Upper lobe of right lung (tissue), 1 donor: ENCODE data around the gene ST6GALNAC4. TPM values are rescaled to one million over a fixed set of nuclear protein-coding genes. Genes with fewer than 3 reads are reported as not detected.
"Not testable (repeated sequence)": the region's sequence is repeated elsewhere in the genome, so short reads cannot be mapped to it uniquely, and the experiment has no call there.

Experiments used
- ATAC-seq: fragments of 200-7000 bp; cut with Tn5 transposase; one replicate; pipeline ENCODE4 v1.9.1; 2020; ENCODE audit warnings: mild to moderate bottlenecking, moderate library complexity
- DNase-seq: peaks from one replicate; pipeline ENCODE4 v3.0.0-alpha.2; 2020
- H3K27ac ChIP-seq: fragments of 200-600 bp; one replicate; pipeline ENCODE4 v1.8.0; 2022
- H3K27me3 ChIP-seq: fragments of 200-600 bp; one replicate; pipeline ENCODE4 v1.8.0; 2022; ENCODE audit warnings: mild to moderate bottlenecking
- H3K36me3 ChIP-seq: fragments of 200-600 bp; one replicate; pipeline ENCODE4 v1.8.0; 2022
- H3K4me1 ChIP-seq: fragments of 200-600 bp; one replicate; pipeline ENCODE4 v1.8.0; 2022
- H3K4me3 ChIP-seq: fragments of 200-600 bp; one replicate; pipeline ENCODE4 v1.8.0; 2022; ENCODE audit warnings: mild to moderate bottlenecking
- H3K9me3 ChIP-seq: fragments of 200-600 bp; one replicate; pipeline ENCODE4 v1.8.0; 2022
- CTCF ChIP-seq: fragments of 200-600 bp; IDR thresholded peaks from one replicate; pipeline ENCODE4 v1.8.0; 2022; ENCODE audit warnings: antibody characterized with exemption
- intact Hi-C: fragments of 100-400 bp; cut with DNase I; formaldehyde crosslinking; loops from one replicate; pipeline ENCODE4 v1.11.0; 2022
- total RNA-seq: library from RNA; stranded (reverse); fragmentation: NEBNext Ultra II Directional; extraction: Animal tissue kit (Norgen Biotek cat#: 25700); gene quantifications from one replicate; pipeline ENCODE4 v1.2.1, GENCODE V29; 2021
- donor health status: DM: no; HTN: yes; CAD: no; lungs with severe emphysema.

ST6GALNAC4 gene
- total RNA-seq, 1 donor from 2014 or later = 58.8 TPM

DNA sequence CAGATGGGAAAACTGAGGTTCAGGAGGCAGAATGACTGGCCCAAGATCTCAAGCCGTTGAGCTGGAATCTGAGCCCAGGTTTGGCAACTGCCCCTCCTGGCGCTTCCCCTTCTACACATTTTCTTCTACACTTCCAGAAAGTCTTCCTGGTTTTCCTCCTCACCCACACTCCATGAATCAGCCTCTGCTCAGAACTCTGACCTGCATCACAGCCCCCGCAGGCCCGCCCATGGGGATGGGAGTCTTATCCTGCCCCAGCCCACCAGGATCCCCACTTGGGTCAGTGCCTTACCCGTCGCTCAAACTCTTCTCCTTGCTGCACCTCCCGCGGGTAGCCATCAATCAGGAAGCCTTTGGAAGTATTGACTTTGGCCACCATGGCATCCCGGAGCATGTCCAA lies 45.3 kb downstream of the ST6GALNAC4 start:
- peaks cover 39% of the 10 kb centered on the region for H3K36me3 ChIP-seq
- H3K27me3 ChIP-seq = no peaks in the 10 kb centered on the region
- TF ChIP-seq CTCF = no peak
- intact Hi-C loops = no loop called here
- DNase-seq (peak; percentile 57), ATAC-seq (no peak)
- no peak overlapping the region for H3K4me3 ChIP-seq
- H3K4me1 ChIP-seq = peaks cover 36% of the 10 kb centered on the region
- no peaks in the 10 kb centered on the region for H3K9me3 ChIP-seq
- H3K27ac ChIP-seq = no peak overlapping the region

DNA sequence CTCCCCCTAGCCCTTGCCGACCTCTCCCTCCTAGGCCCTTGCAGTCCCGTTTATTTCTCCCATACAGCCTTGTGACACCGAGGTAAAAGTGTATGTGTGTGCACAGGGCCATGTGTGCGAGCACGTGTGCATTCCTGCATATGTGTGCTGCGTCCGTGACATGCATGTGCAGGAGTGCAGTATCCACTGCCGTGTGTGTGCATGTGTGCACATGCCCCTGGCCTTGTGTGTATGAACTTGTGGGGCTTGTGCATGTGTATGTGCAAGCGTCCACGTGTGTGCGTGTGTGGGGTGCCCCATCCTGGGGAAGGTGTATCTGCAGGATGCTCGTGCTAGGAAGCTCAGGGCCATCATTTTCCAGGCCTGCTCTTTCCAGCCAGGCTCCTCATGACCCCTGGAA lies 46.0 kb downstream of the ST6GALNAC4 start:
- TF ChIP-seq CTCF = no peak
- Histone ChIP-seq H3K4me3 (no peak overlapping the region), H3K36me3 (peaks cover 45% of the 10 kb centered on the region), H3K27me3 (no peaks in the 10 kb centered on the region), H3K9me3 (no peaks in the 10 kb centered on the region), H3K4me1 (peaks cover 34% of the 10 kb centered on the region), H3K27ac (no peak overlapping the region)
- DNase-seq = no peak
- intact Hi-C loops = no loop called here
- no peak for ATAC-seq

- H3K27me3 ChIP-seq, H3K27ac ChIP-seq, H3K4me3 ChIP-seq, DNase-seq, intact Hi-C loops, ATAC-seq, H3K9me3 ChIP-seq: not testable (repeated sequence)
- Histone ChIP-seq H3K36me3 (peaks cover 47% of the 10 kb centered on the region), H3K4me1 (peaks cover 27% of the 10 kb centered on the region)
- TF ChIP-seq CTCF = peak; percentile 23
These were observed 46.7 kb downstream of the ST6GALNAC4 start for GRCh38 chr9:127870153-127870491.

GRCh38 chr9:127869310-127870152 lies 47.3 kb downstream of the ST6GALNAC4 start:
- peak; percentile 90 for TF ChIP-seq CTCF
- H3K27me3 ChIP-seq = no peaks in the 10 kb centered on the region
- DNase-seq (peak; percentile 94), ATAC-seq (peak; percentile 90)
- intact Hi-C loops = no loop called here
- peak overlapping the region; percentile 42 for H3K27ac ChIP-seq
- H3K4me1 ChIP-seq = peaks cover 24% of the 10 kb centered on the region
- H3K4me3 ChIP-seq = no peak overlapping the region
- peaks cover 47% of the 10 kb centered on the region for H3K36me3 ChIP-seq
- no peaks in the 10 kb centered on the region for H3K9me3 ChIP-seq

- peaks cover 13% of the 10 kb centered on the region for H3K4me1 ChIP-seq
- H3K36me3 ChIP-seq = peaks cover 46% of the 10 kb centered on the region
- intact Hi-C loops = no loop called here
- no peak overlapping the region for H3K4me3 ChIP-seq
- H3K27me3 ChIP-seq = no peaks in the 10 kb centered on the region
- no peaks in the 10 kb centered on the region for H3K9me3 ChIP-seq
- H3K27ac ChIP-seq = peak overlapping the region; percentile 42
- ATAC-seq (no peak), DNase-seq (no peak)
- TF ChIP-seq CTCF = no peak
These were observed 48.5 kb downstream of the ST6GALNAC4 start for GRCh38 chr9:127868278-127868902.
